ENCODE data around the gene OMG. TPM values are rescaled to one million over a fixed set of nuclear protein-coding genes. Genes with fewer than 3 reads are reported as not detected.

OMG gene
- total RNA-seq, 1 experiment from 2014 or later = not detected

GRCh38 chr17:31281061-31281460 is 16.0 kb downstream of the OMG start:
- no peak overlapping the region for H3K9ac ChIP-seq (ENCODE audit: low read length)
- intact Hi-C loops (cut with micrococcal nuclease) = no loop called here
- DNase-seq (ENCODE audit: low read depth, low spot score) = no peak
- no peaks in the 10 kb centered on the region; a peak in 1 of 4 replicates for H3K36me3 ChIP-seq (ENCODE audit: control insufficient read depth in 1 of 2, insufficient read depth in 2 of 2, low read length in 2 of 2)
- POLR2A ChIA-PET = no interaction called here
- no peak overlapping the region for H3K4me3 ChIP-seq (replicated peaks in 1 of 2; ENCODE audit: low read depth in 1 of 2, low read length in 2 of 2)
- H3K4me1 ChIP-seq (ENCODE audit: control insufficient read depth in 1 of 2, insufficient read depth in 2 of 2, low read length in 2 of 2) = no peaks in the 10 kb centered on the region
- H2AFZ ChIP-seq (ENCODE audit: low read depth, low read length, poor library complexity, severe bottlenecking) = no peak overlapping the region
- CTCF ChIA-PET = no interaction called here
- no peaks in the 10 kb centered on the region for H3K79me2 ChIP-seq (ENCODE audit: insufficient read depth, low read length)
- H3K4me2 ChIP-seq (ENCODE audit: low read length) = no peak overlapping the region
- no peaks in the 10 kb centered on the region for H3K27me3 ChIP-seq (ENCODE audit: insufficient read depth, low read length)
- no peaks in the 10 kb centered on the region for H4K20me1 ChIP-seq (ENCODE audit: insufficient read depth)
- no peak overlapping the region for H3K27ac ChIP-seq (ENCODE audit: low read depth, low read length)
- no peaks in the 10 kb centered on the region for H3K9me2 ChIP-seq (ENCODE audit: insufficient read depth)
- no peaks in the 10 kb centered on the region for H3K9me3 ChIP-seq (ENCODE audit: control insufficient read depth in 1 of 2, insufficient read depth in 1 of 2, low read depth in 1 of 2, low read length in 2 of 2)
- RAD21 ChIA-PET (ENCODE audit: low non-redundant PET in 1 of 2, low total read pairs in 2 of 2, uncharacterized antibody in 2 of 2, unreplicated experiment in 2 of 2) = no interaction called here
- no peak for ATAC-seq
- no TSS peak for BruUV-seq (replicated peaks)
- TF ChIP-seq SIN3A (IDR thresholded peaks at IDR 0.05; ENCODE audit: low read depth) = no peak
- TF ChIP-seq EZH2phosphoT487 (IDR thresholded peaks at IDR 0.05; ENCODE audit: borderline replicate concordance) = no peak
- TF ChIP-seq EGR1 (IDR thresholded peaks at IDR 0.05; ENCODE audit: low read depth) = no peak
- TF ChIP-seq REST (IDR thresholded peaks at IDR 0.05; ENCODE audit: low read depth) = no peak
- TF ChIP-seq JUND (IDR thresholded peaks at IDR 0.05) = no peak
- no peak for TF ChIP-seq YY1 (IDR thresholded peaks at IDR 0.05; ENCODE audit: extremely low read depth, insufficient replicate concordance, low read depth, low read length)

GRCh38 chr17:31279401-31279800 is 17.6 kb downstream of the OMG start:
- no peak overlapping the region for H3K4me3 ChIP-seq (replicated peaks in 1 of 2; ENCODE audit: low read depth in 1 of 2, low read length in 2 of 2)
- no peak overlapping the region for H2AFZ ChIP-seq (ENCODE audit: low read depth, low read length, poor library complexity, severe bottlenecking)
- no peaks in the 10 kb centered on the region for H3K79me2 ChIP-seq (ENCODE audit: insufficient read depth, low read length)
- no peaks in the 10 kb centered on the region for H3K9me3 ChIP-seq (ENCODE audit: control insufficient read depth in 1 of 2, insufficient read depth in 1 of 2, low read depth in 1 of 2, low read length in 2 of 2)
- ATAC-seq (no peak), DNase-seq (ENCODE audit: low read depth, low spot score) (no peak)
- H3K4me1 ChIP-seq (ENCODE audit: control insufficient read depth in 1 of 2, insufficient read depth in 2 of 2, low read length in 2 of 2) = no peaks in the 10 kb centered on the region
- ChIA-PET POLR2A (no interaction called here), RAD21 (ENCODE audit: low non-redundant PET in 1 of 2, low total read pairs in 2 of 2, uncharacterized antibody in 2 of 2, unreplicated experiment in 2 of 2) (no interaction called here), CTCF (no interaction called here)
- no peaks in the 10 kb centered on the region for H3K9me2 ChIP-seq (ENCODE audit: insufficient read depth)
- H3K36me3 ChIP-seq (ENCODE audit: control insufficient read depth in 1 of 2, insufficient read depth in 2 of 2, low read length in 2 of 2) = no peaks in the 10 kb centered on the region; a peak in 1 of 4 replicates
- TF ChIP-seq REST (IDR thresholded peaks at IDR 0.05; ENCODE audit: low read depth) = no peak
- no peak for TF ChIP-seq CTCF (IDR thresholded peaks at IDR 0.05 in 2 of 3, conservative IDR thresholded peaks at IDR 0.05 in 1 of 3; ENCODE audit: borderline replicate concordance in 1 of 3, insufficient read depth in 1 of 3, low read depth in 2 of 3, low read length in 2 of 3)
- no peak for TF ChIP-seq EZH2 (IDR thresholded peaks at IDR 0.05)
- no peaks in the 10 kb centered on the region for H4K20me1 ChIP-seq (ENCODE audit: insufficient read depth)
- BruUV-seq (replicated peaks) = no TSS peak
- H3K27me3 ChIP-seq (ENCODE audit: insufficient read depth, low read length) = no peaks in the 10 kb centered on the region
- intact Hi-C loops (cut with micrococcal nuclease) = no loop called here
- H3K4me2 ChIP-seq (ENCODE audit: low read length) = no peak overlapping the region
- H3K9ac ChIP-seq (ENCODE audit: low read length) = no peak overlapping the region
- H3K27ac ChIP-seq (ENCODE audit: low read depth, low read length) = no peak overlapping the region

Measured in HCT116 (cell line).